ENCODE measurements around the gene NKG7. TPM values are rescaled to one million over a fixed set of nuclear protein-coding genes. Genes with fewer than 3 reads are reported as not detected.
A peak's percentile ranks its signal among the peaks of the same experiment; 100 is the strongest.

The NKG7 gene
- total RNA-seq, 1 donor from 2014 or later: not detected

GRCh38 chr19:51345076-51345620 lies 27.3 kb downstream of the NKG7 start:
- no peaks in the 10 kb centered on the region for H3K9me3 Mint-ChIP-seq
- TF ChIP-seq, protein P1, sequence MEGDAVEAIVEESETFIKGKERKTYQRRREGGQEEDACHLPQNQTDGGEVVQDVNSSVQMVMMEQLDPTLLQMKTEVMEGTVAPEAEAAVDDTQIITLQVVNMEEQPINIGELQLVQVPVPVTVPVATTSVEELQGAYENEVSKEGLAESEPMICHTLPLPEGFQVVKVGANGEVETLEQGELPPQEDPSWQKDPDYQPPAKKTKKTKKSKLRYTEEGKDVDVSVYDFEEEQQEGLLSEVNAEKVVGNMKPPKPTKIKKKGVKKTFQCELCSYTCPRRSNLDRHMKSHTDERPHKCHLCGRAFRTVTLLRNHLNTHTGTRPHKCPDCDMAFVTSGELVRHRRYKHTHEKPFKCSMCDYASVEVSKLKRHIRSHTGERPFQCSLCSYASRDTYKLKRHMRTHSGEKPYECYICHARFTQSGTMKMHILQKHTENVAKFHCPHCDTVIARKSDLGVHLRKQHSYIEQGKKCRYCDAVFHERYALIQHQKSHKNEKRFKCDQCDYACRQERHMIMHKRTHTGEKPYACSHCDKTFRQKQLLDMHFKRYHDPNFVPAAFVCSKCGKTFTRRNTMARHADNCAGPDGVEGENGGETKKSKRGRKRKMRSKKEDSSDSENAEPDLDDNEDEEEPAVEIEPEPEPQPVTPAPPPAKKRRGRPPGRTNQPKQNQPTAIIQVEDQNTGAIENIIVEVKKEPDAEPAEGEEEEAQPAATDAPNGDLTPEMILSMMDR (conservative IDR thresholded peaks at IDR 0.05): no peak
- no peak for DNase-seq (ENCODE audit: extremely low spot score, unreplicated experiment)
- no peak overlapping the region for H3K27ac Mint-ChIP-seq
- peaks cover 7% of the 10 kb centered on the region for H3K36me3 Mint-ChIP-seq
- H3K27me3 Mint-ChIP-seq: peaks cover 12% of the 10 kb centered on the region
- H3K4me1 Mint-ChIP-seq (ENCODE audit: unreplicated experiment): peaks cover 19% of the 10 kb centered on the region
- no peak overlapping the region for H3K4me3 Mint-ChIP-seq

GRCh38 chr19:51342631-51343569 lies 29.6 kb downstream of the NKG7 start:
- Mint-ChIP-seq H3K4me3 (peak overlapping the region; percentile 76), H3K27me3 (peaks cover 12% of the 10 kb centered on the region), H3K27ac (peak overlapping the region; percentile 19), H3K36me3 (peaks cover 7% of the 10 kb centered on the region), H3K9me3 (no peaks in the 10 kb centered on the region), H3K4me1 (ENCODE audit: unreplicated experiment) (peaks cover 28% of the 10 kb centered on the region)
- DNase-seq (ENCODE audit: extremely low spot score, unreplicated experiment): no peak
- TF ChIP-seq, protein P1 (conservative IDR thresholded peaks at IDR 0.05): no peak

- TF ChIP-seq, protein P1 (conservative IDR thresholded peaks at IDR 0.05): no peak
- H3K9me3 Mint-ChIP-seq: no peaks in the 10 kb centered on the region
- H3K27ac Mint-ChIP-seq: peak within 1 kb of the TSS; percentile 62
- H3K4me3 Mint-ChIP-seq: peak within 1 kb of the TSS; percentile 79
- peaks cover 12% of the 10 kb centered on the region for H3K27me3 Mint-ChIP-seq
- H3K36me3 Mint-ChIP-seq: peaks cover 3% of the 10 kb centered on the region
- peaks cover 24% of the 10 kb centered on the region for H3K4me1 Mint-ChIP-seq (ENCODE audit: unreplicated experiment)
- DNase-seq (ENCODE audit: extremely low spot score, unreplicated experiment): no peak
Measured at GRCh38 chr19:51341976-51342580, 30.4 kb downstream of the NKG7 start, which contains the start of gene VSIG10L. Gene VSIG10L, minus strand, starts transcription at chr19:51342139. Its CDS starts 15 bp downstream, at chr19:51342124.

DNA sequence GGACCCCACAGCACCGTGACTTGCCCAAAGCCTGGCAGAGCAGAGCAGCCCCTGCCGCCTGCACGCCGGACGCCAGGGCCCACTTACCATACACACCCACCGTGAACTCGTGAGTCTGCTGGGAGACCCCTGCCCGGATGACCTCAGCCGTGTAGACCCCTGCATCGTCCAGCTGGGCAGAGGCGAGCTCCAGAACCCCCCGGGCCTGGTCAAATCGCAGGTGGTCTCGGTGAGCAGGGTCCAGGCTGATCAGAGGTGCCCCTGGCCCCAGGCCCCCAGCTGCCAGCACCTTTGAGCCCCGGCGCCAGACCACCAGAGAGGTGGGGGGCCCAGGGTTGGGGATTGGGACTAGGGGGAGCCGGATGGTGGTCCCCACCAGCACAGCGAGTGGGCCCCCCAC lies 31.4 kb downstream of the NKG7 start:
- peaks cover 12% of the 10 kb centered on the region for H3K27me3 Mint-ChIP-seq
- TF ChIP-seq, protein P1 (conservative IDR thresholded peaks at IDR 0.05): no peak
- no peaks in the 10 kb centered on the region for H3K9me3 Mint-ChIP-seq
- H3K4me1 Mint-ChIP-seq (ENCODE audit: unreplicated experiment): peaks cover 24% of the 10 kb centered on the region
- DNase-seq (ENCODE audit: extremely low spot score, unreplicated experiment): no peak
- peak overlapping the region; percentile 62 for H3K27ac Mint-ChIP-seq
- H3K4me3 Mint-ChIP-seq: peak overlapping the region; percentile 79
- H3K36me3 Mint-ChIP-seq: peaks cover 3% of the 10 kb centered on the region

DNA sequence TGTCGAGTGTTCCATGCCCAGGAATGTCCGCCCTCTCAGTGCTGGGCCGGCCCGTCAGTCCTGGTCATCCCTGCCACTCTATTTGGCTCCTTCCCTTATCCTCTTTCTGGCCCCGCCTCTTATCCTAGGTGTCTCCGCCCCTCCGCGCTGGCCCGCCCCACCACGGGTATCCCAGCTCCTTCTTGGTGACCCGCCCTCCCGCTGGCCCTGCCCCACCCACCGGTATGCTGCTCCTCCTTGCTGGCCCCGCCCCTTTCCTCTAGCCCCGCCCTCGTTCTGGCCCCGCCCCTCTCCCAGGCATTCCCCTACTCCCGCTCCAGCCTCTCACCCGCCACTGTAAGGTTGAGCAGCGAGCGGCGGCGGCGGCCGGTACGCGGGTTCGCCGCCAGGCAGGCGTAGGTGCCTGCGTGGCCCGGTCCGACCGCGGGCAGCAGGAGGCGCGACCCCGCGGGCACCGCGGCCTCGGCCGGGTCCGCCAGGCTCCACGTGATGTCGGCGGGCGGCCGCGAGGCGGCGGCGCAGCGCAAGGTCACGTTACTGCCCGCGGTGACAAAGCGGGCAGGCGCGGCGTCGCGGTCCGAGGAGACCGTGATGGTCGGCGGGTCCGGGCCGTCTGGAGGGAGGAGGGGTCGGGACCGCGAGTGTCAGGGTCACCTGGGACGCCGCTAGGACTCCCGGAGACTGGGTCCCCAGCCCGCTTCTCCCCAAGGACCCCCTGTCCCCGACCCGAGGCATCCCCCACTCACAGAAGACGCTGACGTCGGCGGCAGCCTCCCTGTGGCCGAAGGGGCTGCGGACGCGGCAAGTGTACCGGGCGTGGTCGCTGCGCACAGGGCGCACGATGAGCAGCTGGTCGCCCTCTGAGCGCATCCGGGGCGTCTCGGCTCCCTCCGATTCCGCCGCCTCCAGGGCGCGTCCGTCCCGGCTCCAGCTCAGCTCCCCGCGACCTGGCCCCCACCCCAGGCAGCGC lies 32.5 kb downstream of the NKG7 start:
- peak overlapping the region; percentile 96 for H3K27ac Mint-ChIP-seq
- no peaks in the 10 kb centered on the region for H3K9me3 Mint-ChIP-seq
- peaks cover 24% of the 10 kb centered on the region for H3K4me1 Mint-ChIP-seq (ENCODE audit: unreplicated experiment)
- TF ChIP-seq, protein P1 (conservative IDR thresholded peaks at IDR 0.05): peak; percentile 48
- peak overlapping the region; percentile 98 for H3K4me3 Mint-ChIP-seq
- DNase-seq (ENCODE audit: extremely low spot score, unreplicated experiment): peak; percentile 97
- H3K36me3 Mint-ChIP-seq: peaks cover 3% of the 10 kb centered on the region
- H3K27me3 Mint-ChIP-seq: peaks cover 12% of the 10 kb centered on the region

Data from type B pancreatic cell (in vitro differentiated cells).